HG03469 (cell line): ENCODE data around the gene HNF4A.

Source experiments
- ATAC-seq: cut with Tn5 transposase; IDR thresholded peaks from one replicate; pipeline ENCODE4 v1.9.1; 2021; ENCODE audit warnings: mild to moderate bottlenecking, moderate library complexity, moderate number of reproducible peaks; ENCODE audit not compliant: unreplicated experiment

Gene HNF4A

GRCh38 chr20:44423480-44423879 lies 68.0 kb downstream of the HNF4A start:
- ATAC-seq: no peak

- no peak for ATAC-seq
Observed at GRCh38 chr20:44424039-44424495, 68.6 kb downstream of the HNF4A start.

- ATAC-seq: no peak
Observed at GRCh38 chr20:44425923-44426322, 70.4 kb downstream of the HNF4A start.

GRCh38 chr20:44426879-44427790 lies 71.6 kb downstream of the HNF4A start:
- ATAC-seq: no peak

- ATAC-seq: no peak
Observed at GRCh38 chr20:44427804-44428173, 72.3 kb downstream of the HNF4A start.

GRCh38 chr20:44428174-44429016 lies 72.9 kb downstream of the HNF4A start:
- ATAC-seq: no peak

GRCh38 chr20:44429017-44429339 lies 73.5 kb downstream of the HNF4A start:
- ATAC-seq: no peak

GRCh38 chr20:44429419-44430269 lies 74.1 kb downstream of the HNF4A start:
- ATAC-seq: no peak

GRCh38 chr20:44430270-44431065 lies 75.0 kb downstream of the HNF4A start:
- no peak for ATAC-seq

GRCh38 chr20:44431118-44431501 lies 75.6 kb downstream of the HNF4A start:
- no peak for ATAC-seq

- no peak for ATAC-seq
Observed at GRCh38 chr20:44431502-44432234, 76.2 kb downstream of the HNF4A start.

GRCh38 chr20:44432618-44433577 lies 77.4 kb downstream of the HNF4A start:
- no peak for ATAC-seq

- ATAC-seq: no peak
Observed at GRCh38 chr20:44433751-44434538, 78.4 kb downstream of the HNF4A start.

- ATAC-seq: no peak
Observed at GRCh38 chr20:44435630-44436335, 80.3 kb downstream of the HNF4A start.

GRCh38 chr20:44436393-44436792 lies 80.9 kb downstream of the HNF4A start:
- ATAC-seq: no peak

GRCh38 chr20:44437497-44437896 lies 82.0 kb downstream of the HNF4A start:
- ATAC-seq: no peak

- ATAC-seq: no peak
Observed at GRCh38 chr20:44438782-44439181, 83.3 kb downstream of the HNF4A start.
